ENCODE results near the gene GSG1. TPM values are rescaled to one million over a fixed set of nuclear protein-coding genes. Genes with fewer than 3 reads are reported as not detected.

GSG1 gene
- total RNA-seq, 1 donor from 2014 or later = 6.8 TPM

Other genes starting within 250 kb of the GSG1 start
- gene GPRC5A, start 212.1 kb downstream of the GSG1 start, total RNA-seq = 1.0 TPM
- gene GPRC5D, start 151.5 kb downstream of the GSG1 start, total RNA-seq = not detected
- gene HEBP1, start 103.4 kb downstream of the GSG1 start, total RNA-seq = 16.2 TPM
- gene FAM234B, start 59.3 kb downstream of the GSG1 start, total RNA-seq = 3.7 TPM
- gene EMP1, start 93.1 kb upstream of the GSG1 start, total RNA-seq = 40.2 TPM

Data from skeletal muscle tissue (tissue), 1 donor.